Measurements from ENCODE around the gene AMN. TPM values are rescaled to one million over a fixed set of nuclear protein-coding genes. Genes with fewer than 3 reads are reported as not detected.

Gene AMN
- total and polyA plus RNA-seq, 4 donors = 2.1 to 51.2 (median 8.6) TPM

DNA sequence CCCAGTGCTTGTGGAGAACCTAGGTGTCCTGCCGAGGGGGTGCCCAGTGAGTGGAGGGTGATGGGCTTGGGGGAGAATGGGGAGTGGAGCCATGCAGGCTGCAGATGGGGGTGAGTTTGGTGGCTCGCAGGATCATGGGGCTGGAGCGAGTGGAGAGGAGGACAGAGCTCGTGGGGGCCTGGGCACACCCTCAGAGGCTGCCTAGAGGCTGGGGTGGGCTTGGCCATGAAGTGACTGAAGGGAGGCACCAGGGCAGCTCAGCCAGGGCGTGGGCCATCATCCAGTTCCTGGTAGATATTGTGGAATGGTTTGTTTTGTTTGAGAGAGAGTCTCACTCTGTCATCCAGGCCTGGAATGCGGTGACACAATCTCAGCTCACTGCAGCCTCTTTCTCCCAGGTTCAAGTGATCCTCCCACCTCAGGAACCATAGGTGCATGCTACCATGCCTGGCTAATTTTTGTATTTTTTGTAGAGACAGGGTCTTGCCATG is 43.4 kb upstream of the AMN start:
- DNase-seq (ENCODE audit: low spot score) = no peak
- 82% methylated on average over 6 of the region's 6 CpGs for WGBS
- Histone ChIP-seq H3K4me1 (ENCODE audit: control insufficient read depth in 4 of 4, insufficient read depth in 4 of 4, low read length in 3 of 4) (peaks cover 1 to 19% (median 9%) of the 10 kb centered on the region in 4 donors), H3K27me3 (ENCODE audit: control insufficient read depth in 4 of 4, insufficient read depth in 4 of 4, low read length in 3 of 4) (no peaks in the 10 kb centered on the region), H3K27ac (ENCODE audit: low read depth in 1 of 2, low read length in 2 of 2) (no peak overlapping the region), H3K4me3 (ENCODE audit: low read depth in 1 of 3, low read length in 3 of 3) (no peak overlapping the region), H3K9ac (ENCODE audit: low read depth in 1 of 2, low read length in 2 of 2) (no peak overlapping the region), H3K9me3 (ENCODE audit: control insufficient read depth in 4 of 4, low read length in 3 of 4) (no peaks in the 10 kb centered on the region), H3K36me3 (ENCODE audit: control insufficient read depth in 4 of 4, insufficient read depth in 3 of 4, low read depth in 1 of 4, low read length in 3 of 4) (peaks cover 2 to 11% (median 7%) of the 10 kb centered on the region in 4 donors)
- TF ChIP-seq HNF4A (conservative IDR thresholded peaks at IDR 0.05) (no peak), YY1 (IDR thresholded peaks at IDR 0.05) (no peak), HNF4G (IDR thresholded peaks at IDR 0.05) (no peak), RXRA (IDR thresholded peaks at IDR 0.05) (no peak), FOXA2 (IDR thresholded peaks at IDR 0.05) (no peak), TAF1 (conservative IDR thresholded peaks at IDR 0.05) (no peak)

DNA sequence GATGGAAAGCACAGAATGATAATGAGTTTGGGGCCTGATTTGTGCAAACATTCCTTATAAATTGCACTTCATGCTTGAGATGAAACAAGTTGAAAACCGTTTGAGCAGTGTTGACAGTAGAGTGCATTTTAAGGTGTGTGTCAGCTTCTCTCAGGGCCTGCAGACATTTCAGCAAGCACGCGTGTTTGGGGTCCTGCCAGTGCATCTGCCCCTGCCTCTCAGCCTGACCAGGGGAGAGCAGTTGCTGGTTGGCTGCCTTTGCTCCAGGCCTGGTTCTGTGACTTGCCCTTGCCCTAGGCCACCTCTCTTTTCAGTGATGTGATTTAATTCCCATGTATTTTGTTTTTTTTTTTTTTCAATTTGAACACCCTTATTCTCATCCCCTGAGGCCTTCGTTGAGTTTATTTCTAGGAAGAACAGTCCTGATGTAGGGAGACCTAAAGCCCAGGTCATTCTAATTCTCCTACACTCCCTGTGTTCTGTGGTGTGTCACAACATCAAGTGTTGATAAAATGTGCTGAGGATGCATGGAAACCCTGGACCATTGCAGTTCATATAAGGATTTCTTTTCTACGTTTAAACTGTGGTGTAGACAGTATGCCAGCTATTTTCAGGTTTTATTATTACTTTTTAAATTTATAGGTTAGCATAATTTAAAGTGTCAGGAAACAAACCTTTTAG is 40.1 kb upstream of the AMN start:
- no peak for DNase-seq (ENCODE audit: low spot score)
- 92% methylated on average over 5 of the region's 5 CpGs for WGBS
- TF ChIP-seq, protein P1, sequence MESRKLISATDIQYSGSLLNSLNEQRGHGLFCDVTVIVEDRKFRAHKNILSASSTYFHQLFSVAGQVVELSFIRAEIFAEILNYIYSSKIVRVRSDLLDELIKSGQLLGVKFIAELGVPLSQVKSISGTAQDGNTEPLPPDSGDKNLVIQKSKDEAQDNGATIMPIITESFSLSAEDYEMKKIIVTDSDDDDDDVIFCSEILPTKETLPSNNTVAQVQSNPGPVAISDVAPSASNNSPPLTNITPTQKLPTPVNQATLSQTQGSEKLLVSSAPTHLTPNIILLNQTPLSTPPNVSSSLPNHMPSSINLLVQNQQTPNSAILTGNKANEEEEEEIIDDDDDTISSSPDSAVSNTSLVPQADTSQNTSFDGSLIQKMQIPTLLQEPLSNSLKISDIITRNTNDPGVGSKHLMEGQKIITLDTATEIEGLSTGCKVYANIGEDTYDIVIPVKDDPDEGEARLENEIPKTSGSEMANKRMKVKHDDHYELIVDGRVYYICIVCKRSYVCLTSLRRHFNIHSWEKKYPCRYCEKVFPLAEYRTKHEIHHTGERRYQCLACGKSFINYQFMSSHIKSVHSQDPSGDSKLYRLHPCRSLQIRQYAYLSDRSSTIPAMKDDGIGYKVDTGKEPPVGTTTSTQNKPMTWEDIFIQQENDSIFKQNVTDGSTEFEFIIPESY (IDR thresholded peaks at IDR 0.05) = no peak
- TF ChIP-seq RXRA (IDR thresholded peaks at IDR 0.05) (no peak), GABPA (IDR thresholded peaks at IDR 0.05 in 1 of 2, conservative IDR thresholded peaks at IDR 0.05 in 1 of 2) (no peak), TAF1 (conservative IDR thresholded peaks at IDR 0.05) (no peak), YY1 (IDR thresholded peaks at IDR 0.05) (no peak), JUND (IDR thresholded peaks at IDR 0.05) (no peak), HNF4G (IDR thresholded peaks at IDR 0.05) (no peak), FOXA2 (IDR thresholded peaks at IDR 0.05) (no peak), FOXA1 (IDR thresholded peaks at IDR 0.05) (no peak), SP1 (IDR thresholded peaks at IDR 0.05) (no peak), HNF4A (conservative IDR thresholded peaks at IDR 0.05) (no peak), NR2F2 (IDR thresholded peaks at IDR 0.05) (no peak), RAD21 (IDR thresholded peaks at IDR 0.05) (no peak)
- TF ChIP-seq, protein P2, sequence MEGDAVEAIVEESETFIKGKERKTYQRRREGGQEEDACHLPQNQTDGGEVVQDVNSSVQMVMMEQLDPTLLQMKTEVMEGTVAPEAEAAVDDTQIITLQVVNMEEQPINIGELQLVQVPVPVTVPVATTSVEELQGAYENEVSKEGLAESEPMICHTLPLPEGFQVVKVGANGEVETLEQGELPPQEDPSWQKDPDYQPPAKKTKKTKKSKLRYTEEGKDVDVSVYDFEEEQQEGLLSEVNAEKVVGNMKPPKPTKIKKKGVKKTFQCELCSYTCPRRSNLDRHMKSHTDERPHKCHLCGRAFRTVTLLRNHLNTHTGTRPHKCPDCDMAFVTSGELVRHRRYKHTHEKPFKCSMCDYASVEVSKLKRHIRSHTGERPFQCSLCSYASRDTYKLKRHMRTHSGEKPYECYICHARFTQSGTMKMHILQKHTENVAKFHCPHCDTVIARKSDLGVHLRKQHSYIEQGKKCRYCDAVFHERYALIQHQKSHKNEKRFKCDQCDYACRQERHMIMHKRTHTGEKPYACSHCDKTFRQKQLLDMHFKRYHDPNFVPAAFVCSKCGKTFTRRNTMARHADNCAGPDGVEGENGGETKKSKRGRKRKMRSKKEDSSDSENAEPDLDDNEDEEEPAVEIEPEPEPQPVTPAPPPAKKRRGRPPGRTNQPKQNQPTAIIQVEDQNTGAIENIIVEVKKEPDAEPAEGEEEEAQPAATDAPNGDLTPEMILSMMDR (IDR thresholded peaks at IDR 0.05; ENCODE audit: low read depth, low read length, missing input control) = no peak
- TF ChIP-seq, protein P3, sequence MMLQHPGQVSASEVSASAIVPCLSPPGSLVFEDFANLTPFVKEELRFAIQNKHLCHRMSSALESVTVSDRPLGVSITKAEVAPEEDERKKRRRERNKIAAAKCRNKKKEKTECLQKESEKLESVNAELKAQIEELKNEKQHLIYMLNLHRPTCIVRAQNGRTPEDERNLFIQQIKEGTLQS (IDR thresholded peaks at IDR 0.05) = no peak
- TF ChIP-seq, protein P4, sequence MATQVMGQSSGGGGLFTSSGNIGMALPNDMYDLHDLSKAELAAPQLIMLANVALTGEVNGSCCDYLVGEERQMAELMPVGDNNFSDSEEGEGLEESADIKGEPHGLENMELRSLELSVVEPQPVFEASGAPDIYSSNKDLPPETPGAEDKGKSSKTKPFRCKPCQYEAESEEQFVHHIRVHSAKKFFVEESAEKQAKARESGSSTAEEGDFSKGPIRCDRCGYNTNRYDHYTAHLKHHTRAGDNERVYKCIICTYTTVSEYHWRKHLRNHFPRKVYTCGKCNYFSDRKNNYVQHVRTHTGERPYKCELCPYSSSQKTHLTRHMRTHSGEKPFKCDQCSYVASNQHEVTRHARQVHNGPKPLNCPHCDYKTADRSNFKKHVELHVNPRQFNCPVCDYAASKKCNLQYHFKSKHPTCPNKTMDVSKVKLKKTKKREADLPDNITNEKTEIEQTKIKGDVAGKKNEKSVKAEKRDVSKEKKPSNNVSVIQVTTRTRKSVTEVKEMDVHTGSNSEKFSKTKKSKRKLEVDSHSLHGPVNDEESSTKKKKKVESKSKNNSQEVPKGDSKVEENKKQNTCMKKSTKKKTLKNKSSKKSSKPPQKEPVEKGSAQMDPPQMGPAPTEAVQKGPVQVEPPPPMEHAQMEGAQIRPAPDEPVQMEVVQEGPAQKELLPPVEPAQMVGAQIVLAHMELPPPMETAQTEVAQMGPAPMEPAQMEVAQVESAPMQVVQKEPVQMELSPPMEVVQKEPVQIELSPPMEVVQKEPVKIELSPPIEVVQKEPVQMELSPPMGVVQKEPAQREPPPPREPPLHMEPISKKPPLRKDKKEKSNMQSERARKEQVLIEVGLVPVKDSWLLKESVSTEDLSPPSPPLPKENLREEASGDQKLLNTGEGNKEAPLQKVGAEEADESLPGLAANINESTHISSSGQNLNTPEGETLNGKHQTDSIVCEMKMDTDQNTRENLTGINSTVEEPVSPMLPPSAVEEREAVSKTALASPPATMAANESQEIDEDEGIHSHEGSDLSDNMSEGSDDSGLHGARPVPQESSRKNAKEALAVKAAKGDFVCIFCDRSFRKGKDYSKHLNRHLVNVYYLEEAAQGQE (IDR thresholded peaks at IDR 0.05) = no peak

More for the DNA sequence above, 40.1 kb upstream of the AMN start:
- H3K4me1 ChIP-seq (ENCODE audit: control insufficient read depth in 4 of 4, insufficient read depth in 4 of 4, low read length in 3 of 4) = peaks cover 0 to 17% (median 5%) of the 10 kb centered on the region in 4 donors
- H3K9ac ChIP-seq (ENCODE audit: low read depth in 1 of 2, low read length in 2 of 2) = no peak overlapping the region
- no peaks in the 10 kb centered on the region for H3K9me3 ChIP-seq (ENCODE audit: control insufficient read depth in 4 of 4, low read length in 3 of 4)
- H3K4me3 ChIP-seq (ENCODE audit: low read depth in 1 of 3, low read length in 3 of 3) = no peak overlapping the region
- peaks cover 0 to 10% (median 4%) of the 10 kb centered on the region in 4 donors for H3K36me3 ChIP-seq (ENCODE audit: control insufficient read depth in 4 of 4, insufficient read depth in 3 of 4, low read depth in 1 of 4, low read length in 3 of 4)
- no peaks in the 10 kb centered on the region for H3K27me3 ChIP-seq (ENCODE audit: control insufficient read depth in 4 of 4, insufficient read depth in 4 of 4, low read length in 3 of 4)
- no peak overlapping the region for H3K27ac ChIP-seq (ENCODE audit: low read depth in 1 of 2, low read length in 2 of 2)

All from liver (tissue), 9 donors.